GM12878 (cell line): ENCODE results near the gene TRAPPC4. TPM values are rescaled to one million over a fixed set of nuclear protein-coding genes. Genes with fewer than 3 reads are reported as not detected.
A peak's percentile ranks its signal among the peaks of the same experiment; 100 is the strongest.

Source experiments
- ATF3 ChIP-seq: IDR thresholded peaks from 2 replicates; pipeline ENCODE4 v1.6.1; 2011; ENCODE audit warnings: low read depth, mild to moderate bottlenecking, low read length, moderate library complexity, borderline replicate concordance; ENCODE audit errors: extremely low read depth
- ATF7 ChIP-seq: fragments of 450-650 bp; IDR thresholded peaks from 2 replicates; pipeline ENCODE4 v1.6.1; 2016; ENCODE audit warnings: low read depth, mild to moderate bottlenecking
- BCL3 ChIP-seq: IDR thresholded peaks from 2 replicates; pipeline ENCODE4 v1.6.1; 2011; ENCODE audit warnings: borderline replicate concordance, low read depth, mild to moderate bottlenecking, moderate library complexity, low read length; ENCODE audit not compliant: insufficient read depth, poor library complexity, severe bottlenecking
- CTCF ChIP-seq, 3 experiments: IDR thresholded peaks in 2 of 3; conservative IDR thresholded peaks in 1 of 3; 2 replicates each; pipeline ENCODE4 v1.5.1; 2011; ENCODE audit warnings: low read depth in 3 of 3, low read length in 3 of 3, mild to moderate bottlenecking in 3 of 3, control low read depth in 2 of 3, moderate library complexity in 2 of 3, inconsistent platforms in 1 of 3, mixed read lengths in 1 of 3; ENCODE audit not compliant: control insufficient read depth in 2 of 3, insufficient read depth in 1 of 3; ENCODE audit errors: extremely low read depth in 1 of 3
- ETV6 ChIP-seq, 2 experiments: fragments of 450-650 bp in 1 of 2; IDR thresholded peaks in 1 of 2; conservative IDR thresholded peaks in 1 of 2; 2 replicates each; pipeline ENCODE4 v1.6.1; 2014; ENCODE audit warnings: antibody characterized with exemption in 1 of 2, borderline replicate concordance in 1 of 2, low read depth in 1 of 2, mild to moderate bottlenecking in 1 of 2, moderate library complexity in 1 of 2
- MAX ChIP-seq: IDR thresholded peaks from 2 replicates; pipeline ENCODE4 v1.6.1; 2012; ENCODE audit warnings: low read depth, low read length, improper control_type of control experiment
- MXI1 ChIP-seq: fragments of 150-350 bp; IDR thresholded peaks from 2 replicates; pipeline ENCODE4 v1.6.1; 2011; ENCODE audit warnings: low read depth, mild to moderate bottlenecking, inconsistent platforms, low read length, improper control_type of control experiment
- NR2F1 ChIP-seq: fragments of 450-650 bp; conservative IDR thresholded peaks from 2 replicates; pipeline ENCODE4 v1.6.1; 2017; ENCODE audit warnings: mild to moderate bottlenecking
- RAD21 ChIP-seq: IDR thresholded peaks from 2 replicates; pipeline ENCODE4 v1.6.1; 2011; ENCODE audit warnings: mild to moderate bottlenecking, low read depth, low read length, moderate library complexity; ENCODE audit not compliant: insufficient read depth
- SP1 ChIP-seq: IDR thresholded peaks from one replicate; pipeline ENCODE4 v1.6.1; 2011; ENCODE audit warnings: low read depth, low read length
- SREBF2 ChIP-seq: IDR thresholded peaks from 2 replicates; pipeline ENCODE4 v1.6.1; 2012; ENCODE audit warnings: mild to moderate bottlenecking, low read length
- STAT1 ChIP-seq: fragments of 450-650 bp; conservative IDR thresholded peaks from 2 replicates; pipeline ENCODE4 v1.6.1; 2014; ENCODE audit warnings: antibody characterized with exemption, mild to moderate bottlenecking
- STAT3 ChIP-seq: IDR thresholded peaks from 2 replicates; pipeline ENCODE4 v1.6.1; 2011; ENCODE audit warnings: low read depth, low read length, improper control_type of control experiment
- ZNF622 ChIP-seq: fragments of 450-650 bp; IDR thresholded peaks from 2 replicates; pipeline ENCODE4 v1.6.1; 2017; ENCODE audit warnings: mild to moderate bottlenecking, inconsistent platforms
- polyA plus RNA-seq, 11 experiments: library from polyadenylated mRNA; depleted of rRNA in 4 of 11; unstranded in 6 of 11; stranded (reverse) in 5 of 11; fragments of >200 nt; fragmentation: Nextera tagmentation in 4 of 11; fragmentation: Illumina TruSeq in 1 of 11; extraction: Ambion mirVana in 4 of 11; extraction: Trizol in 1 of 11; gene quantifications; 1 replicate in 1 of 11; 2 replicates in 10 of 11; pipeline versions ENCODE4 v1.2.1 to v1.2.3, GENCODE V29; 2011 to 2016; ENCODE audit warnings: inconsistent platforms in 2 of 11, missing spikeins in 2 of 11, low read depth in 1 of 11
- total RNA-seq, 4 experiments: library from RNA; depleted of rRNA in 3 of 4; stranded (reverse); fragments of >200 nt in 3 of 4; fragmentation: Illumina TruSeq in 1 of 4; extraction: Trizol in 1 of 4; gene quantifications; 2 replicates each; pipeline versions ENCODE4 v1.2.1 to v1.2.3, GENCODE V29; 2013 to 2021

Gene TRAPPC4
- total and polyA plus RNA-seq, 10 of the 15 experiments (the other 5 are each of a cell fraction or from before 2014, with no cell fraction given): 61.6 to 231 (median 98.8) TPM

- TF ChIP-seq ATF7: no peak
- TF ChIP-seq SP1: peak; percentile 66
- peak; percentile 73 for TF ChIP-seq MXI1
- peak; percentile 98 for TF ChIP-seq MAX
- TF ChIP-seq CTCF (IDR thresholded peaks at IDR 0.05 in 2 of 3, conservative IDR thresholded peaks at IDR 0.05 in 1 of 3; ENCODE audit: control insufficient read depth in 2 of 3, extremely low read depth in 1 of 3, insufficient read depth in 1 of 3, low read depth in 3 of 3, low read length in 3 of 3): peak in 2 of 3 experiments; percentile 95 to 96; a peak in 2 of 6 replicates
- TF ChIP-seq ZNF622: no peak
- TF ChIP-seq STAT3: no peak
- TF ChIP-seq STAT1: 0 out of 2 replicates have a peak, but pooled peaks have one; percentile 41
- TF ChIP-seq SREBF2: no peak
- TF ChIP-seq ATF3: peak; percentile 37; the same call in 1 of the 2 replicates
- no peak for TF ChIP-seq BCL3
- 0 out of 2 replicates have a peak, but pooled peaks have one; percentile 11 for TF ChIP-seq NR2F1
- TF ChIP-seq RAD21: peak; percentile 64
- TF ChIP-seq ETV6 (conservative IDR thresholded peaks at IDR 0.05 in 1 of 2, IDR thresholded peaks at IDR 0.05 in 1 of 2; ENCODE audit: borderline replicate concordance in 1 of 2, low read depth in 1 of 2): no peak
These were observed 11.9 kb downstream of the TRAPPC4 start, which contains the start of gene SLC37A4 (continued) for GRCh38 chr11:119030329-119031047.
